NCI-H748 (cell line): ENCODE results near the gene ZNF614.
"Not testable (repeated sequence)": the region's sequence is repeated elsewhere in the genome, so short reads cannot be mapped to it uniquely, and the experiment has no call there.

Source experiments
- DNase-seq: peaks from one replicate; lab custom pipeline; 2025; ENCODE audit not compliant: unreplicated experiment; lab: John Stamatoyannopoulos, UW

ZNF614 gene

DNA sequence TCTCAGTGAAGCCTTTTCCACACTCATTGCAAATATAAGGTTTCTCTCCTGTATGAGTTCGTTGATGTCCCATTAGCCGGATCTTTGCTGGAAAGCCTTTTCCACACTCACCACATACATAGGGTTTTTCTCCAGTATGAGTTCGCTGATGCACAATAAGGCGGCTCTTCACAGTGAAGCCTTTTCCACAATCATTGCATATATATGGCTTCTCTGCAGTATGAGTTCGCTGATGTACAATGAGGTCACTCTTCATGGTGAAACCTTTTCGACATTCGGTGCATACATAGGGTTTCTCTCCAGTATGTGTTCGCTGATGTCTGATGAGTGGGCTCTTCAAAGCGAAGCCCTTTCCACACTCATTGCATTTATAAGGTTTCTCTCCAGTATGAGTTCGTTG is 34.8 kb downstream of the ZNF614 start:
- no peak for DNase-seq

DNA sequence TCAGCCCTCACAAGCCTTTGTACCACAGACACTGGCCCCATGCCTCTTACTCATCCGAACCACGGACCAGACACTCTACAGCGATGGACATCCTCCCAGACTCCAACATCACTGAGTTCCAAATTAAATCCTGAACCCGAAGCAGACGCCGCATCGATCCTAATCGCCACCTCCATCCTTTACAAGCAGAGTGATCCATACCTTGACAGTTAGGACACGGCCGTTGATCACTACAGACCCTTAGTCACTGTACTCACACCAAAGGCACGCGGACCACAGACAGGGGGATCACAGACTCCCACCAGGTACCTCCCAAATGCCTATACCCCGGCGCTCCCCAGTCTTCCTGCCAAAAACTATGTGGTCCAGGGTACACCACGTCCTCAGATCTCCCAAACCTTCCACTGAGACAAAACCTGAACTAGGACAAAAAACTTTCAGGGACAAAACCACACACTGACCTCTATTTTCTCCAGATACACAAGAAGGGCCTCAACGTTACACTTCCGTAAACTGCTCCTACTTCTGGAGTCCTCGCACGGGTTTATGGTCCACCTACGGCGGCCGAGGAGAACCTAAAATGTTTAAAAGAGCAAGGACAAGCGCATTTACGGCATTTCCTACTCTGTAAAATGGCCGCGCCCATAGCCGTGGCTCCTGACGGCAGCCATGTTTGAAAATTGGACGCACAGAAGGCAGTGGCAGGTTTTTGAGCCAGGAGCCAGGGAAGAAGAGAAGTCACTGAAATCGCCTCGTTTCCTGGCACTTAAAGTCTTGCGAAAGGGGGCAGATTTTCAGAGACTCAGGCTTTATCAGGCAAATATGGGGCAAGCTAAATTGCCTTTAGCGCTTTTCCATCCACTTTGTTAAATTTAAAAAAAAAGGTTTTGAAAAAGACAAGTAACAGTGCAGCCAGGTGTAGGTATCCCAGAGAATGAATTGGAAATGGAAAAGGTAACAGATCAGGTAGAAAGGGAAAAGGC is 41.6 kb downstream of the ZNF614 start, which contains the start of gene ZNF350:
Gene ZNF350 (minus strand): TSS at position 532 of the 983 bp plus-strand sequence. CDS start 12,480 bp downstream, outside the sequence.
- peak; percentile 97 for DNase-seq

DNA sequence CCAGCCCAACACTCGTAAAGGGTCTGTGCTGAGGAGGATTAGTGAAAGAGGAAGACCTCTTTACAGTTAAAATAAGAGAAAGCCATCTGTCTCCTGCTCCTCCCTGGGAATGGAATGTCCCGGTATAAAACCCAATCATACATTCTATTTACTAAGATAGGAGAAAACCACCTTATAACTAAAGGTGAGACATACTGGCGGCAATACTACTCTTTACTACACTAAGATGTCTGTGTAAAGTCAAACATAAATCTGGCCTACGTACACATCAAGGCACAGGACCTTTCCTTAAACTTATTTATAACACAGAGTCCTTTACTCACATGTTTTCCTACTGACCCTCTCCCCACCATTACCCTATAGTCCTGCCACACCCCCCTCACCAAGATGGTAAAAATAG is 44.8 kb downstream of the ZNF614 start:
- no peak for DNase-seq

DNA sequence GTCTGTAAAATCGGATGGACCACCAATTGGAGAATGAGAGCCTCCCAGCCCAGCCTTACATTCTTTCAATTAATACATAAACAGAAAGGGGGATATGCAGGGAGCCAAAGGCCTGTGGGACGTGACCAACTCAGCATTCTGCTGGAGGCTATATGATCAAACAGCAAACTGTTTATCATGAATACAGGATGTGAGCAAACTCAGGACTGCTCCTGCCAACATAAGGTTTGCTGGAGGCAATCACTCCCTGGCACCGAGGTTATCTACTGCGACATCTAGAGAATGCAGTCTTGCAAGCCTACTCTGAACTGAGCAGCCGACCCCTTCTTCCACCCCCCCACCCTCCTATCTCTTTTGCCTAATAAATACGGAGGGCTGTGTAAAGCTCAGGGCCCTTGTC is 47.3 kb downstream of the ZNF614 start:
- not testable (repeated sequence) for DNase-seq

GRCh38 chr19:51980116-51980736 is 48.0 kb downstream of the ZNF614 start:
- DNase-seq = no peak

- no peak for DNase-seq
These were observed 49.3 kb downstream of the ZNF614 start for GRCh38 chr19:51978882-51979281.

- DNase-seq = no peak
These were observed 50.8 kb downstream of the ZNF614 start for GRCh38 chr19:51977346-51977745.

DNA sequence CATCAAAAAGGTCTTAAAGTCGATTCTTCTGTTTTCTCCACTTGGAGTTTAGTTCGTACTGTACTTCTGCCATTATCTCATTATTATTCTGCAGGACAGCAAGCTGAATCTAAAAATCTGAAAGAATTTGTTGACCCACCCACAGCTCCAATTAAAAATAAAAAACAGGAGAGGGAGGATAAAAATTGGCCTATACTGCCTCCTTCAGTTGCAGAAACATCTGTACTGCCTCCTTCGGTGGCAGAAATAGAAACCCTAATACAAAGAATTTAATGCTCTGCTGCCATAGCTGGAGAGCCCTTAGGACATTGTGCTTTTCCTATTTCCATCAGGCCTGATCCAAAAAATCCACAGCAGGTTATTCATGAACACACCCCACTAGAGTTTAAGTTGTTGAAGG is 51.3 kb downstream of the ZNF614 start:
- DNase-seq = no peak

- not testable (repeated sequence) for DNase-seq
These were observed 52.4 kb downstream of the ZNF614 start for GRCh38 chr19:51975787-51976186.

GRCh38 chr19:51971624-51972023 is 56.6 kb downstream of the ZNF614 start:
- DNase-seq = peak; percentile 26

- DNase-seq = no peak
These were observed 57.5 kb downstream of the ZNF614 start for GRCh38 chr19:51970718-51971117.

DNA sequence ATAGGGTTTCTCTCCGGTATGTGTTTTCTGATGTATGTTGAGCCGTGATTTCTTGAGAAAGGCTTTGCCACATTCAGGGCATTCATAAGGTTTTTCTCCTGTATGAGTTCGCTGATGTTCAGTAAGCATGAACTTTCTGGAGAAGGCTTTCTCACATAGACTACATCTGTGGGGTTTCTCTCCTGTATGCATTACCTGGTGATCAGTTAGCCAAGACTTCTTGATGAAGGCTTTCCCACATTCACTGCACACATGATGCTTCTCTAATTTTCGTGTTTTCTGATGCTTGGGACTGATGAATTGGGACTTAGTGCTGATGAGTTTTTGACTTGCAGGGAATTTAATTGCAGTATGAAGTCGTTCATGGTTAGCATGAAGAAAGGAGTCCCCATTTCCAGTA is 62.6 kb downstream of the ZNF614 start:
- DNase-seq = no peak
